Activated CD4-positive, alpha-beta T cell treated with anti-CD3 and anti-CD28 coated beads, Interleukin-2, amount 10 ng/mL, durations not matched to agents 24 days and 14 days (primary cell): ENCODE results near the gene UNC80. TPM values are rescaled to one million over a fixed set of nuclear protein-coding genes. Genes with fewer than 3 reads are reported as not detected.

Source experiments
- DNase-seq: peaks from one replicate; pipeline ENCODE4 v3.0.0; 2022
- H3K27ac Mint-ChIP-seq: one replicate; pipeline ENCODE4 v1.8.0; 2022; ENCODE audit warnings: mild to moderate bottlenecking, mixed read lengths
- H3K27me3 Mint-ChIP-seq: one replicate; pipeline ENCODE4 v1.8.0; 2022; ENCODE audit warnings: mixed read lengths
- H3K36me3 Mint-ChIP-seq: one replicate; pipeline ENCODE4 v1.8.0; 2022; ENCODE audit warnings: low read depth, mild to moderate bottlenecking, mixed read lengths
- H3K4me1 Mint-ChIP-seq: one replicate; pipeline ENCODE4 v1.8.0; 2021; ENCODE audit warnings: mixed read lengths
- H3K4me3 Mint-ChIP-seq: one replicate; pipeline ENCODE4 v1.8.0; 2022; ENCODE audit warnings: mild to moderate bottlenecking, moderate library complexity, mixed read lengths
- H3K9me3 Mint-ChIP-seq: one replicate; pipeline ENCODE4 v1.8.0; 2021; ENCODE audit warnings: mixed read lengths
- intact Hi-C: fragments of 100-400 bp; cut with micrococcal nuclease; formaldehyde crosslinking; loops from one replicate; pipeline ENCODE4 v1.15.1; 2023
- total RNA-seq: library from RNA; stranded (reverse); gene quantifications from 2 replicates; pipeline ENCODE4 v1.2.3, GENCODE V29; 2022

UNC80 gene
- total RNA-seq, 1 donor from 2014 or later = not detected

- H3K9me3 Mint-ChIP-seq = no peaks in the 10 kb centered on the region
- H3K4me3 Mint-ChIP-seq = no peak overlapping the region
- no peak for DNase-seq
- intact Hi-C loops = no loop called here
- H3K27ac Mint-ChIP-seq = no peak overlapping the region
- H3K4me1 Mint-ChIP-seq = peaks cover 30% of the 10 kb centered on the region
- H3K36me3 Mint-ChIP-seq = peaks cover 59% of the 10 kb centered on the region
- H3K27me3 Mint-ChIP-seq = no peaks in the 10 kb centered on the region
Measured at GRCh38 chr2:210009126-210009525, 237.5 kb downstream of the UNC80 start.

GRCh38 chr2:210009896-210010295 lies 238.3 kb downstream of the UNC80 start:
- intact Hi-C loops = no loop called here
- no peaks in the 10 kb centered on the region for H3K9me3 Mint-ChIP-seq
- H3K27me3 Mint-ChIP-seq = no peaks in the 10 kb centered on the region
- H3K27ac Mint-ChIP-seq = no peak overlapping the region
- peaks cover 56% of the 10 kb centered on the region for H3K36me3 Mint-ChIP-seq
- peaks cover 25% of the 10 kb centered on the region for H3K4me1 Mint-ChIP-seq
- H3K4me3 Mint-ChIP-seq = no peak overlapping the region
- DNase-seq = no peak

GRCh38 chr2:210020138-210020537 lies 248.5 kb downstream of the UNC80 start:
- H3K4me1 Mint-ChIP-seq = peaks cover 2% of the 10 kb centered on the region
- H3K27ac Mint-ChIP-seq = no peak overlapping the region
- no peak for DNase-seq
- no peaks in the 10 kb centered on the region for H3K27me3 Mint-ChIP-seq
- no peak overlapping the region for H3K4me3 Mint-ChIP-seq
- H3K36me3 Mint-ChIP-seq = peaks cover 48% of the 10 kb centered on the region
- intact Hi-C loops = no loop called here
- H3K9me3 Mint-ChIP-seq = no peaks in the 10 kb centered on the region

- intact Hi-C loops = no loop called here
- peaks cover 38% of the 10 kb centered on the region for H3K36me3 Mint-ChIP-seq
- no peak overlapping the region for H3K27ac Mint-ChIP-seq
- no peaks in the 10 kb centered on the region for H3K4me1 Mint-ChIP-seq
- no peak overlapping the region for H3K4me3 Mint-ChIP-seq
- H3K9me3 Mint-ChIP-seq = no peaks in the 10 kb centered on the region
- no peaks in the 10 kb centered on the region for H3K27me3 Mint-ChIP-seq
- no peak for DNase-seq
Measured at GRCh38 chr2:210022824-210023223, 251.2 kb downstream of the UNC80 start.

- intact Hi-C loops = no loop called here
- no peaks in the 10 kb centered on the region for H3K9me3 Mint-ChIP-seq
- peaks cover 20% of the 10 kb centered on the region for H3K36me3 Mint-ChIP-seq
- H3K27me3 Mint-ChIP-seq = no peaks in the 10 kb centered on the region
- no peak overlapping the region for H3K4me3 Mint-ChIP-seq
- no peaks in the 10 kb centered on the region for H3K4me1 Mint-ChIP-seq
- H3K27ac Mint-ChIP-seq = no peak overlapping the region
- no peak for DNase-seq
Measured at GRCh38 chr2:210027608-210028007, 256.0 kb downstream of the UNC80 start.

- no peaks in the 10 kb centered on the region for H3K9me3 Mint-ChIP-seq
Measured at GRCh38 chr2:210028178-210028577, 256.5 kb downstream of the UNC80 start.

GRCh38 chr2:210034087-210034683 lies 262.6 kb downstream of the UNC80 start:
- Mint-ChIP-seq H3K4me3 (no peak overlapping the region), H3K4me1 (peaks cover 2% of the 10 kb centered on the region), H3K9me3 (no peaks in the 10 kb centered on the region), H3K36me3 (peaks cover 6% of the 10 kb centered on the region), H3K27ac (no peak overlapping the region), H3K27me3 (no peaks in the 10 kb centered on the region)
- intact Hi-C loops = no loop called here
- DNase-seq = no peak

More at GRCh38 chr2:210028178-210028577, 256.5 kb downstream of the UNC80 start:
- Mint-ChIP-seq H3K4me3 (no peak overlapping the region), H3K27ac (no peak overlapping the region), H3K4me1 (no peaks in the 10 kb centered on the region), H3K36me3 (peaks cover 16% of the 10 kb centered on the region), H3K27me3 (no peaks in the 10 kb centered on the region)
- DNase-seq = no peak
- intact Hi-C loops = no loop called here

GRCh38 chr2:210035679-210036078 lies 264.0 kb downstream of the UNC80 start:
- Mint-ChIP-seq H3K9me3 (no peaks in the 10 kb centered on the region), H3K4me1 (peaks cover 2% of the 10 kb centered on the region), H3K27ac (no peak overlapping the region), H3K27me3 (no peaks in the 10 kb centered on the region), H3K36me3 (peaks cover 4% of the 10 kb centered on the region), H3K4me3 (no peak overlapping the region)
- intact Hi-C loops = no loop called here
- DNase-seq = no peak

- intact Hi-C loops = no loop called here
- Mint-ChIP-seq H3K27ac (no peak overlapping the region), H3K4me1 (peaks cover 2% of the 10 kb centered on the region), H3K36me3 (peaks cover 2% of the 10 kb centered on the region), H3K4me3 (no peak overlapping the region), H3K27me3 (no peaks in the 10 kb centered on the region), H3K9me3 (no peaks in the 10 kb centered on the region)
- no peak for DNase-seq
Measured at GRCh38 chr2:210038078-210038477, 266.4 kb downstream of the UNC80 start.

- Mint-ChIP-seq H3K4me1 (no peaks in the 10 kb centered on the region), H3K9me3 (no peaks in the 10 kb centered on the region), H3K27ac (no peak overlapping the region), H3K27me3 (no peaks in the 10 kb centered on the region), H3K4me3 (no peak overlapping the region), H3K36me3 (peaks cover 8% of the 10 kb centered on the region)
- no peak for DNase-seq
- intact Hi-C loops = no loop called here
Measured at GRCh38 chr2:210046851-210047500, 275.3 kb downstream of the UNC80 start.

Other genes with a start within 250 kb of the UNC80 start
- 61.4 and 64.1 TPM in 2 replicates for gene RPE, start 230.8 kb downstream of the UNC80 start, total RNA-seq